ENCODE measurements around the gene COL13A1.

Gene COL13A1

DNA sequence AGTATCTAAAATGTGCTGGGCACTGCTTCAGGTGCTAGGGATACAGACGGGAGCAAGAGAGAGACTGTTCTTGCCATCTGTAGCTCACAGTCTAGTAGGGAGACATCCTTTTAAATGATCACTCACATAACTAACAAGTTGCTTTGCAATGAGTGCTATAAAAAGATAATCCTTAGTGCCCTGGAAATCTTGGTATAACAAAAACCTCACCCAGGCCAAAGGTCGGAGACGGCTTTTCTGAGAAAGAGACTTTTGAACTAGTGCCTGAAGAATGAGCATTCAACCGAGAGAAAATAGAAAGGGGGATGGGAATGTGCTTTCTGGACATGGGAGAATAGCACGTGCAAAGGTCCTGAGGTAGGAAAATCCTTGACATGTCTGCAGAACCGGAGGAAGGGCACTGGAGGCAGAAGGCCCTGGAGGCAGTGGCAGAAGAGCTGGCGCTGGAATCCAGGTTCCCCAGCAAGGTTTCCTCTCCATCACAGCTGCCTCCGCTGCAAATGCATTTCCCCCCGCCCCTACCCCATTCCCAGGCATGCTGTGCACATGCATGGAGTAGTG, 89.4 kb downstream of the COL13A1 start:
- DNase-seq = no peak

GRCh38 chr10:69892406-69892805, 90.7 kb downstream of the COL13A1 start:
- DNase-seq = no peak

DNA sequence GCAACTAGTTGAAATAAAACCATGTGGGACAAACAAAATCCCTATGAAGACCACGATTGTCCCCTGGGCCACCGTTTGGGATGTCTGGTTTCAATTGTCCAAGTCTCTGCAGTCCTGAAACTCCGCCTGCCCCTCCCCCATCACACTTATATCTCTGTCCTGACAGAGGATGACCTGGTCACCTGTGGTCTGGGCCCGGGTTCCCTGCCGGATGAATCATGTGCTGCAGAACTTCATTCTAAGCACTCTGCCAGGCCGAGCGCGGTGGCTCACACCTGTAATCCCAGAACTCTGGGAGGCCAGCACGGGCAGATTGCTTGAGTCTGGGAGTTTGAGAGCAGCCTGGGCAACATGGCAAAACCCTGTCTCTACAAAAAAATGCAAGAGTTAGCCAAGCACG, 91.1 kb downstream of the COL13A1 start:
- DNase-seq = no peak

DNA sequence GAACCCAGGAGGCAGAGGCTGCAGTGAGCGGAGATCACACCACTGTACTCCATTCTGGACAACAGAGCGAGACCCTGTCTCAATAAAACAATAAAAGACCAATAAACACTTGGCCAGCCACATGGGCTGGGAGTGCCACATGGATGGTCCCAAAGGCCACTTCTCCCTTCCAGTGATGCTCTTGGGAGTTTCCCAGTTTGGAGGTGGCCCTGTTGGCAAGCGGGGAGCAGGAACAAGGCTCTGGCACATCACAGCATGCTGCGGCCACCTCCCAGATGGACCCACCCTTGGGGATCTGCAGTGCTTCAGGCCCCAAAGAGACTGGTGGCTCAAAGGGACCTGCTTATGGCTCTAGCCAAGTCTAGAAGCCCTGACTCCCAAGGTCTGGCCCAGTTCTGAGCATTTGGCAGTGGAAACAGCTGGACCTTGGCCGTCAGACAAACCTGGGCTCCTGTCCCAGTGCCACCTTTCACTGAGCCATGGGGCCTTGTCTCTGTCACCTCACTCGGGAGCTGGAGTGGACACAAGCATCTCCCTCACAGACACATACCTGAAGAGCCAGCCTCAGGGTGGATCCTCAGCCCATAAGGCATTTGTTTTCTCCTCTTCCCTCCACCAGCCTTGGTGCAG, 91.7 kb downstream of the COL13A1 start:
- DNase-seq = no peak

DNA sequence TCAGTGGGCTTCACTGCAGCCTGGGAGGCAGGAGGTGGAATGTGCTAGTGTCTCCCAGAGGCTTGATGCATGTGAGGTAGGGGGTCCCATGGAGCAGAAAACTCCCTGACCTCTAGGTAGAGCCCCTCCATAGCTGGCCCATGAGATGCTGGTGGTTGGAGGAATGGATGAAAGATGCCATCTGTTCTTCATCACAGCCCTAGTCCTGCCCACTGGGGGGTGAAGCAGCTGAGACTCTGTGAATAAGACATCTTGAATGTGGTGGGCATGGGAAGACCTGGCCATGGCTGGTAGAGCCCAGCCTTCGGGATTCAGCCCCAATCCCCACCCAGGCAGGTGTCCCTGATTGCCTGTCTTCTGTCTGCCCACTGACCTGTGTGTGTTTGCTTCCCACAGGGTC, 92.5 kb downstream of the COL13A1 start:
- DNase-seq = no peak

DNA sequence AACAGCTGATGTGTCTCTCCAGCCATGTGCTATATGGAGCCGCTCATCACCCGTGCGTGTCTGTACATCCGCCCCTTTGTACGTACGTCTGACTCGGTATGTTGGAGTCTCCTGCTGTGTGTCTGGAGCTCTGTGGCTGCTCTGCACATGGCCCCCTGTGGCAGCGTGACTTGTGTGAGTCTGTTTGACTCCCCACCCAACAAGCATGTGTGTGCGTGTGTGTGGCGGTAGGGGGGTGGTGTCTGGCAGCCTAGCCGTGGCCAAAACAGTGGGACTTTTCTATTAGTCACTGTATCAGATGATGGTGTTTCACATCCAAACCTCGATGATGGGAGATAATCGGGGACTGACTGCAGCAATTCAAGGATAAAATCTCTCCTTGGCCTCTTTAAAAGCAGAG, 94.1 kb downstream of the COL13A1 start:
- DNase-seq = no peak

GRCh38 chr10:69896606-69897231, 95.0 kb downstream of the COL13A1 start:
- no peak for DNase-seq

- DNase-seq = no peak
Measured at GRCh38 chr10:69897432-69897831, 95.7 kb downstream of the COL13A1 start.

GRCh38 chr10:69897999-69898398, 96.3 kb downstream of the COL13A1 start:
- DNase-seq = no peak

DNA sequence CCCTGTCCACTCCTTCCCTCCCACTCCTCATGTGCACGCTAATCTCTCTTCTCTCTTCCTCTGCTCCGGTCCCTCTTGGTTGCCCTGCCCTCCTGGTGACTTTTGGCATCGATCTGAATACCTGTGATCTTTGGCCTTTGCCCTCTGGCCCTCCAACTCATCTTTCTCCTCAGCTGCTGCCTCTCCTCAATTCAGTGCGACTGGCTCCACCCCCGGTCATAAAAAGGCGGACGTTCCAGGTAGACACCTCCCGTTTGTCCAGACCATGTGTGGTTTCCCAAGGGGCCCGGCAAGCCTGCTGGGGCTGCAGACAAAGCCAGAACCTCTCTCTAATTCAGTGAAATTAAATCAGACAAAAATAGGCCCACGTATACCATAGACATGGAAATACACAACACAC, 96.8 kb downstream of the COL13A1 start:
- DNase-seq = no peak

DNA sequence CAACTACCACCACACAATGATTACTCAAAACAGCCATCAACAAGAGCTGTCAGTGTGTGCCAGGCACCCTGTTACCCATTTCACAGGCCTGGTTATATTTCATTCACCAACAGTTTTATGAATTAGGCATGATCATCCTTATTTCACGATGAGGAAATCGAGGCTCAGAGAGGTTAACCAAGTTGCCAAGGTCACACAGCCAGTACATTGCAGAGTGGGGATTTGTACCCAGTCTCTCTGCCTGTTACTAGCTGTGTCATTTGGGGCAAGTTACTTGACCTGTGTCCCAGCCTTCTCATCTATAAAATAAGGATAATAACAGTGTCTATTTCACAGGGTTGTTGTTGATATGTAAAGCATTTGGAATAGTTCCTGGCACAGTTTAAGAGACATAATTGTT, 97.2 kb downstream of the COL13A1 start:
- no peak for DNase-seq

DNA sequence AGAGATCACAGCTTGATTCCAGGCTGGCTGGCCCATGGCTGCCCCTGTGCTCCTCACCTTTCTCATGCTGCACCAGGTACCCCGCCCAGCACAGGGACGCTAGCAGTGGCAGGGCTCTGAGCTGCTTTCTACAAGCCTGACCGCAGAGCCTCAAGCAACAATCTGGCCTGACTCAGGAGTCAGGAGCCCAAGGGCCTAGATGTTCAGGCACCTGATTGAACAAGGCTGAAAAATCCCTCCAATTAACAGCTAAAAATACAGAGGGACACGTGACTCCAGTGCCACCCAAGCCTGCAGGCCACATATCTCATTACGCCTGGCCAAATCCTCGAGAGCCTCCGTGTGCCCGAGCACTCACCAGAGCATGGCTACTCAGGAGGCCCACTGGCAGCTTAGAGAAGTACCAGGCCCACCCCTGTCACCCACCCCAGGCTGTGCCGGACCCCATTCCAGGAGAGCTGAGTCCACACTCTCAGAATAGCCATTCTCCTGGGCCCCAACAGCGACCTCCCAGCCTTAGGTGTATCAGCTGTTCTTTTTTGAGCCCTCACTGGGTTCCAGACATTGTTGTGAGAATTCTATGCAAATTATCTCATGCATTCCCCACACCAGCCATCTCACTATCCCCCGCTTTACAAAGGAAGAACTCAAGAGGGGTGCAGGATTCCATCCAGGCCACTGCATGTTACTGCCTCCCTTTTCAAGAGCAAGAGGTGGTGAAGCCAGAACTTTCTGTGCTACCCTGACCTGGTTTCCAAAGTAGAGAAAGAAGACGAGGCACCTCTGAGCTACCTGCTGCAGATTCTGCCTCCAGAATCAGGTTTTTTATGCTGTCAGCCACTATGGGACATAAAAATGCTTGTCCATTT, 98.3 kb downstream of the COL13A1 start:
- DNase-seq = no peak

DNA sequence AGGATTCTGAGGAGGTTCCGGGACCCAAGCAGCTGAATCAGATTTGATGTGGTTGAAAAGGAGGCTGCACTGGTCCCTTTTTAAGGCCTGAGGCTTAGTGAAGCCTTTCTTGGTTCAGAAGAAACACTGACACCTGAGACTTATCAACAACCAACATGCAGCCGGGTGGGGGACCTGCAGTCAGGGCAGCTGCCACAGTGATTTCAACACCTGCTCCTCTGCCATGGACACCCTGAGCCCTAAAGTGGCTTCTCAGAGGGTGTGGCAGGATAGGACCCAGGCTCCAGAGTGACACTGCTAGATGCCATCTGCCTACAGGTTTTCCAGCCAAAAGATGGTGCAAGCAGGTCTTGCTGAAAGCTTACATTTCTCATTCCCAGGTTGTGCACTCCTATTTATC, 99.3 kb downstream of the COL13A1 start:
- no peak for DNase-seq

- DNase-seq = peak; percentile 3 to 46
Measured at GRCh38 chr10:69901628-69902505, 100.2 kb downstream of the COL13A1 start.

DNA sequence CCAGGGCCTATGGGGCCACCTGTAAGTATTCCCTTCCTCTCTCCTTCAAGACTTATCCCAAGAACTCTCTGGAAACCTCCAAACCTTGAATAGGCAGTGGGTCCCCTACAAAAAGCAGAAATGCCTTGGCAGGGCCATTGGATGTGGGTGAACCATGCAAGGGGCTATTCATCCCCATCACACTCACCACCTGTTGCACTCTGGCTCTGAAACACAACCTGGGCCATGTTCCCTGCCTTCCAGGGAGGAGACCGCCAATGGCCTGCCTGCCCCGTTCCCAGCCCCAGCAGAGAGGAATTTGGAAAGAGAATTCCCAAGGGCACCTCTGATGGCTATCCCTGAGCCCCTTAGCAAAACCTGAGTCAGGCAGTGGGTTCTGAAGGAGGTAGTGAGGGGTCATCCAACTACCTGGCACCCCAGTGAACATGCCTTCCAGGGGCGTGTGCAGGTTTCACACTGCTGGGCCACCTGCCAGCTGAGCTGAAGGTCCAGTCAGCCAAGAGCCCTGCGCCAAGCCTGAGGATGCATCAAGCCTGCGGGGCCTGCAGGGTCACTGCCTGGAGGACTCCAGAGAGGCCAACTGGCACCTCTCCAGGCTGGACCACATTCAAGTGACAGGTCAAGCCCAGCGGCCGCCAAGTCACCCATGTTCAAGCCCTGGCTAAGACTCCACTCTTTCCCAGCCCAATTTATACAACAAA, 101.3 kb downstream of the COL13A1 start:
- no peak for DNase-seq

- no peak for DNase-seq
Measured at GRCh38 chr10:69904533-69904932, 102.8 kb downstream of the COL13A1 start.

GRCh38 chr10:69906425-69906824, 104.7 kb downstream of the COL13A1 start:
- no peak for DNase-seq

GRCh38 chr10:69907517-69907916, 105.8 kb downstream of the COL13A1 start:
- DNase-seq = no peak

GRCh38 chr10:69908124-69908523, 106.4 kb downstream of the COL13A1 start:
- no peak for DNase-seq

- DNase-seq = no peak
Measured at GRCh38 chr10:69910561-69910960, 108.9 kb downstream of the COL13A1 start.

- DNase-seq = no peak
Measured at GRCh38 chr10:69911613-69912528, 110.2 kb downstream of the COL13A1 start.

All from inflammatory macrophage (primary cell).